ENCODE measurements around the gene MAP2.

MAP2 gene

DNA sequence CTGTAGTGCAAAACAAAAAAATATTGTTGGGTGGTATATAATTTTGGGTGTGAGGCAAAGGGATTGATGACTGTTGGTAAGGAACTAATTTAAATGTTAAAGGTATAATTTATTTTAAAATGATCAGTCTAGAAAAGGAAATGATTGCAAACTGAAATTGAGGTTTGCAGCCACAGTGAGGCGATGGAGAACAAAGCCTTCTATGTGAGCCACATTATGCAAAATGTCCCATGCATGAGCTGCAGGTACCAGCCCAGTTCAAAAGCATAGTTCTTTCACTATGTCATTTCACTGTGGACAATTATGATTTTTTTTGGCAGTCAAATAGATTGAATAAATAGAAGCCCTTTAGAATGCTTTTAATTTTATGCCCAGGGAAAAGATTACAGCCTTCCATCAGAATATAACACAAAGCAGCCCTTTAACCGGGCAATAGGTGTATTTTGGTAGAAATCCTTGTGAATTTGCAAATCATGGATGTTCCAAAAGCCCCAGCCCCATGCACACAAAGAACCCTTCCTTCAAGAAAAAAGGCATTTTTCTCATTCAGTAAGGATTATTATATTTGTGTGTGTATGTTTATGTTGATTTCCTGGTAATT lies 1.7 kb downstream of the MAP2 start:
- DNase-seq: peak; percentile 42

DNA sequence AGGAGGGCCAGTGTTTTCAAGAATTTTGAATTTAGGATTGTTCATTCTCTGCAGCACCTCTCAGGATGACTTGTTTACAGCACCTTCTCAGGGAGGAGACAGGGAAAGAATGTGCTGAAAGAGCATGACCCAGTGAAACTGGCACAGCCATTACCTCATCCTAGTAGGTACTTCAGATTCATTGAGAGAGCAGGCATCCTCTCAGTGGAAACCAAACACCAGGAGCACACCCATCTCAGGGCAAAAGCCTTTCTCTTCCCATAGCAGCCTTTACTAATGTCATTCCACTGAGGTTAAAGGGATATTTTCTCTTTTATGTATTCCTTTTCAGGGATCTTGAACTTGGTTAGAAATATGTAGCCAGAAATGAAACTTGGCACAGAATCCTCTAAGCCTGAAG lies 2.6 kb downstream of the MAP2 start:
- peak; percentile 79 for DNase-seq

DNA sequence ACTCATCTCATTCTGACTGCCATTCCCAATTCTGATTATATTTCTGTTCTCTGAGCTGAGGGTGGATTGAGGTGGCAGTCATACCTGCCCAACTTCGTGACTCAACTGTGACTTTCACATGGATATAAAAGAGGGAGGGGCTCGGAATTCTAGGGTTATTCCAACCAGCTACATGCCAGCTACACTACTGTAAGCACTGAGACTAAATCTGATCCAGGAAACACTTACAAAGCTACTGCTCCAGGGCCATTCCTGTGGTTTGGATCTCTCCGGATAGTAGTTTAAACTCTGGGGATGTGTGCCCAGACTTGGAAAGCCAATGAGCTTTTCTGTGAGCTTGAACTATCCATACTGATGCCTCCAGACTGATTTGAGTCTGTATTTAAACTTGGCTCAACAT lies 7.9 kb downstream of the MAP2 start:
- DNase-seq: no peak

DNA sequence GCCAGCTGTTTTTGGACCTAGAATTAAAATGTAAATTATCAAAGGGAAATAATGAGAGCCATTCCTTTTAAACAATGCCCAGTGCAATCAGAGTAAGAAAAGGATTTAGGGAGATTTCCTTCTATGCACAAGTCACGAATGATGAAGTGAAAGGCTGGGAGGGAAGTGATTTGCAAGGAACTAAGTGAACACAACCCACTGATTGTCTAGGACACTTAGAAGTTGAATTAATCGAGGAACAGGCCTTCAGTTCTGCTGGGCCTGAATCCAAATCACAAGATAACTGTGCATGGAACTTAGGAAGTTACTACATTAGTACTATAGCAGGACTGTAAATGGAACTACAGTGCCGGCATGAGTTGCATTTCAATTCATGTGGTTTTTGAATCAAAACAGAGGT lies 17.7 kb downstream of the MAP2 start:
- DNase-seq: no peak

DNA sequence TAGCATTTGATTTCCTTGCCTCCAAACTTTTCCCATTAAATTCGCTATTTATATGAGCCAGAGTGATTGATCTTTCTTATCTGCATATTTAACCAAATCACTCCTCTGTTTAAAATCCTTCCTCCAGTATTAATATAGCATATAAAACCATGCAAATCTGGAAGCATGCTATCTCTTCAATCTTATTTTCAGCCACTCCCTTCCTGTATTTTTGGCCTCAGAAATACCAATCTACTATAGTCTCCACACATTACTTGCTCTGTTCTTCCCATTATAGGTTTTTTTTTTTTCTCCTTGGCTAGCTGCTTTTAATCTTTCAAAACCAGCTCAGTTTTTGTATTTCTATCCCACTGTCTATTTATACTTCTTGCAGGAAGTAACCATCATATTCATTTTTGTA lies 19.1 kb downstream of the MAP2 start:
- DNase-seq: no peak

DNA sequence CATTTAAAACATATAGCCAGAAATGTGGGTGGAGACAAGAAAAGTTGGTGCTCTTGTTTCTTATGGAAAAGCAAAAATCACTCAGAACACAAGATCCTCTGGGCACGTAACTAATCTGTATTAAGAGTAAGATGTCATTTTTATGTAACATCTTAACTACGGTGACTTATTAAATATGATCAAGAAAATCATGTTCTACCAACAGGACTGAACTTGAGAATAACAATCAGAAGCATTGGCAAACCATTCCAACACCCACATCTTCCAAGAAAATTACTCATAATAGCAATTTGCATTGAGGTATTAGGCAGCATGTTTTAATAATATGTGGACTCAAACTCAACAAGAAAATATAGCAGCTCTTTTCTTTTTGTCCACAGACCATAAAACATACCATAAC lies 21.6 kb downstream of the MAP2 start:
- DNase-seq: no peak

DNA sequence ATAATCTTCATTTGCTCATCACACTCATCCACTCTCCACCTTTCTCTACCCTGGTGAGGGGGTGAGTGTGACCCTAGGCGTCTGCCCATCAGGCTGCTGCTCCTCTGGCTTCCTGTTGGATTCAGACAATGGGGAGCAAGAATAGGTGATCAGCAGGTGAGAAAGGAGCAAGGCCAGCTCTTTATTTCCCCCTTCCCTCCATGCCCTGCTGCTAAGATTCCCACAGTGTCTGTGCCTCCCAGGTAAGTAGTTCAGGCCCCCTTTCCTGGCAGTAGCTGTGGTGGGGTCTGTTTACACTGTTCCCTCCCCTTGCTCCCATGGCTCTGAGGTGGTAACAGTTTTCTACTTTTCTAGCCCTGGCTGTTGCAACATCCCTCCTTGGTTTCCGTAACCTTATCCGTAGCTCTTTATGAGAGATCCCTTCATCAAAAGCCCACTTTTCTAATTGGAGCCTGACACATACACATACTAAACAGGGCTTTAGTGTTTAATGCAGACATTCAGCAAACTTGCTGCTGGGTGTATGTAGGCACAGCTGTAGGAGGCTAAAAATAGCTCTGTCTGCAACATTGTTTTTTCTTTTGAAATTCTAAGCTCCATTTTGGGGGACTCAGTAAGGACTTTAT lies 27.5 kb downstream of the MAP2 start:
- DNase-seq: peak; percentile 39

DNA sequence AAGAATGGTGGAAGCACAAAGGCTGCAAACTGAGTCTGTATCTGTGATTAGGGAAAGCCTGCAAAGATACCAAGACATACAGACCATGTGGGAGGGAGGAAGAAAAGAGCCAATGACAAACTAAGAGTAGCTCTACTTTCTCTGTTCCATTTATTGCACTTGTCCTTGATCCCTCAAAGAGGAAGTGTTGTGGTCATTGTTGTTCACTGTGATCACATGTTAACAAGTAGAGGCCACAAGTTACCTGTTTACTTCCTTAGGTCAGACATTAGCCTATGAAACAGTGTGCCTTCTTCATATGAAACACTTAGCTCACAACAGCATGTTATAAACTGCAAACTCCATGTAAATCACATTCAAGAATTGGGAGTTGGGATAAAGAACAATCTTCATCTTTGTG lies 32.6 kb downstream of the MAP2 start:
- DNase-seq: no peak

DNA sequence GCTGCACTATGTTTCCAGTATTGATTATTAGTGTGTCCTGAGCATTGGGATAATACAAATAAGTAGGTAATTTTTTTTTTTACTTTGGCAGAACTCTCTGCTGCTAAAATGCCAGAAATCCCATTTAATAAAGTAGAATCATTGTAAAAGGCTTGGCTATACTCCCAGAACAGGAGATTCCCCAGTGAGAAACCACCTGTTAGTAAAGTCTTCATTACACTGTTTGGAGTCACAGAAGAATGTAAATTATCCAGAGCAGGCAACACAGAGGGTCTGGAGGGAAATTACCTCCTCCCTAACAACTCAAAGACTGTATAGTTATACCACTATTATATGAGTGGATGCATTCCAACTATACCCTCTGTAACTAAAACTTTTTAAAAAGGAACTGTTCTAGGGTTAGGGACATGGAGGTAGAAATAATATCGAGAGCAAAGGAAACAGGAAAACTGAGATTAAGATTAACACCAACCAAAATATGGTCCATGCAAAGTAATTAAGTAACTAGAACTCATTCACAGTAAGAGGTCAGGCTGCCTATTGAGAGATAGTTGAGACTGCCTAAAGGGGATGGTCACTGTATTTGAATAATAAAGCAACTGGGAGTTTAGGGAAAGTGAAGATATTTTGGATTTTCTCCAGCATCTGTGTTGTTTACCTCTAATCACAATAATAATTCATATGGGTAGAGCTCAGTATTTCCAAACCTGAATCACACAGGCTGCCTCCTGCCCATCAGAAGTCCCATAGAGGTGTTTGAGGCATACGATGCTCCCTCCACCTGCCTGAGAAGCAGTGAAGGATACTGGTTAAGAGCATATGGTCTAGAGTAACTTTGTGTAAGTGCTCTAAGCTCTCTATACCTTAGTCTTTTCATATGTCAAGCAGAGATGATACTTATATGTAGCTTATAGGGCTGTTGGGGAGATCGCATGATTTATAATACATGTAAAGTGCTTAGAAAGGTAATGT lies 34.4 kb downstream of the MAP2 start:
- DNase-seq: no peak

DNA sequence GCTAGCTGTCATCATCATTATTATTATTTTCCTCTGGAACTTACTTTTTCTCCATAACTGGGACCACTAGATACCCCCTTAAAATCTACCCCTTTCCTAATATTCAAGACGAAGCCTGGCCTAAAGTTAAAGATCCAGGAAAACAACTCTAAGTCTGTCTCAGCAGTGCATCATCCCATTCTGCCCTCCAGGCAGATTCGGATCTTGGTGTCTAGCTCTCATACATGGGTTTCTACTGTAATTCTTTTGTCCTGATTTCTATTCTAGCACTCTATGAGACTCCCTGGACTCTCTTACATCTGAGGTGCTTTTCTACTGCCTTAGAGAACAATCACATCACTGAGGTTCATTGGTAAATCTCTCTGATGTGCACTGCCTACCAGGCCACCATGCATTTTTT lies 35.5 kb downstream of the MAP2 start:
- DNase-seq: no peak

DNA sequence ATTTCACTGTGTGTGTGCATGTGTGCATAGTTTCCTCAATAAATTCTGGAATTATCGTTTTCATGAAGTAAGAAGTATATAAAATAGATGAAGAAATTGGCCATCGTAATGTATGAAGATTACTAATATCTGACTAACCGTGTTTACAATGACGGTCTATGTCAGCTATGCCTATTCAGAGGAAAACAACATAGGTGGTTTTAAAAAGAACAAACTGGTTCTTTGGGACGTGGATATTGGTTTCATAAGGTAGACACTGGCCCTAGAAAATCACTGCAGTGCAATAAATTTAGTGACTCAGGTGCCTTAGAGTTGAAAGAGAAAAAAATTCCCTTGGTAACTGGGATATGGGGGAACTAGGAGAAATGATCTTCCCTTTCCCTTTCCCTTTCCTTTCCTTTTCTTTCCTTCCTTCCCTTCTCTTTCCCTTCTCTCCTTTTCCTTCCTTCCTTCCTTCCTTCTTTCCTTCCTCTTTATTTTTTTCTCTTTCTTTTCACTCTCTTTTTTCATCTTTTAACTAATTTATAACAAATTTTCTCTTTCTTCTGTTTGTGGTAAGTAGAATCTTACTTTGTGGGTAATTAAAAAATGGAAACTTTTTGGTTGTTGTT lies 36.4 kb downstream of the MAP2 start:
- DNase-seq: no peak

DNA sequence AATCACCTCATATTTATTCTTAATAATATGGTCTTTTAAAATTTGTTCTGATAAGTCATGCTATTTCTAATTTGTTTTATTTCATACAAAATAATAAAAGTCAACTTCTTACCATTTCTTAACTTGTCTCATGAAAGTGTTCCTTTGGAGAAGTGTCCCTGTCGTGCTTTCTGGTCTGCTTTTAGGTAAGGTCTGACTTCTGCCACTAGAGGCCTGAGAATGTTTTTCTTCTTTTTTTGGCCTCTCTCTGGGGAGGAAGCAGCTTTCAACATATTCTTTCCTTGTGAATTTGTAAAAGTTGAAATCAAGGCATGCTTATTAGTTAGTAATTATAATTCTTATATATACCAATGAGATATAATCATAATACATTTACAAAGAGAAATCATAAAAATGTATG lies 39.4 kb downstream of the MAP2 start:
- no peak for DNase-seq

DNA sequence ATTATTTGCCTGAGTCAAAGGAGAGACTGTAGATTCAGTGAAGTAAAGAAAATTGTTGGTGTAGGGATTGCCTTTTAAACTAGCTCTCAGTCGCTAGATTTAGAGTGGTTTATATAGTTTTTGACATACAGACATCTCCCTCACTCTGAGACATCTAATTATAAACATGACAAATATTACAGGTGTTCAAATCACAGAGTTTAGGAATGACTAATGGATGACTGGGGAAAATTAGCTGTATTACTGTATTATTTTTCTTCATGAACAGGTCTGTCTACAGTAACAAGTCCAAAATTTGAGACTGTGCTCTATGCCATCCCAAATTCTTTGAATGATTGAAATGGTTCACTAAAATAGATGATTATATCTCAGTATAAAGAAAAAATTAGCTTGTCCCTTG lies 40.0 kb downstream of the MAP2 start:
- DNase-seq: no peak

DNA sequence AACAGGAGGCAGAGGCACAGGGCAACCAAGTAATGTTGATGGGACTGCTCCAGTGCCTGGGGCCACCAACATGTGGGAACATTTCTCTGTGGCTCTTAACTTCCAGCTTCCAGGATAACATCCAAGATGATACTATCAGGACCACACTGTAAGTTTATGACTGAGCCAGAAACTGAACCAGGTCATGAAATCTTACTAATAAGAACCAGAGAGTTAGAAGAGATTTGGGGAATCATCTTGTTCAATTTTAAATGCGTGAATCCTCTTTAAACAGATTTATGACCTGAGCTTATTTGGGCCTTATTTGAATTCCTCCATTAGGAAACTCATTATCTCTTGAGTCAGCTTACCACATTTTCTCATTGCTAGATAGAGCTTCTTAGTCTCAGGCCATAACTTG lies 45.0 kb downstream of the MAP2 start:
- no peak for DNase-seq

DNA sequence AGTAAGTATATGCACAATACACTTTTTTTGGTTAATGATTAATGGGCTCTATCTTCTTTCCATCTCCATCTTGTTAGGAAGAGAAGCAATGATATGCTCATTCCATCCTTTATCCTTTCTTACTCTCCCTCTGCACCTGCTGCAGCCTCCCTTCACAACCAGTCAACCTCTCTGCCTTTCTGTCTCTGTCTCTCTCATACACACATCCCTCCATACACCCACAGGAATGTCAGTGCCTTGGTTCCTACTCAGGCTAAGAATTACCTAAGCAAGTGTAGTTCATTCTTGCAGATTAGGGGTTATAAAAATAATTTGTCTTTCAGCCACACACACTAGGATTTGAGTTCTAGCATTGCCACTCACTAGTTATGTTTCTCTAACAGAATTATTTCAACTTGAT lies 45.6 kb downstream of the MAP2 start:
- DNase-seq: no peak

DNA sequence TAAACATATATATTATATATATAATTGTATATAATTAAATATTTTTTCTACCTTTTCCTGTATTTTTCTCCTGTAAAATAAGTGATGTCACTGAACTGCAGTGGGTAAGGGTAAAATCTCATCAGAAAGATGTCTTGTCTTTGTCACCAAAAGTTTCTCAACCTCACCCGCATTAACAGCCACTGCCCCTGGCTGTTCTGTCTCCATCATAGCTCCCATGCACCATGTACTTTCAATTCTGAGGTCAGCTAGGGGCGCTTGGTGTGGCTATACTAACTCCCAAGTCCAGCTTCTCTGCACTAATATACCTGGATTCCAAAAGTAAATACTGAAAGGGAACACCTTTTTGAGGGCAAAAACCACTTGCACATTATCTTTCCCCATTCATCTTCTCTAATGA lies 46.6 kb downstream of the MAP2 start:
- DNase-seq: no peak

DNA sequence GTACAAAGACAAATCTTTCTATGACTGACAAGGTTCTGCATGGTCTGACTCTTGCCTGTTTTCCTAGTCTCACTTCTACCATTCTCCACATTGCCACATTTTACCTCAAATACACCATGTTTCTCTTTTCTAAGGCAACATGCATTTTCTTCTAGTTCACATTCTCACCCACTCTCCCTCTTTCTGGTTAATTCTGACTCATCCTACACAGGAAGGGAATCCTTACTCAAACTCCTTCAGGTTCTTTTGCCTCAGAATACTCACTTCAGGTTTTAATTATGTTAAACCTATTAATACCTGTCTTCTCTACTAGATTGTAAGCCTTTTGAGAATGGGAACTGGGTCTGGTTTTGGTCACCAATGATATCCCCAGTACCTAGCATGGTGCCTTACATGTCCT lies 47.2 kb downstream of the MAP2 start:
- DNase-seq: no peak

DNA sequence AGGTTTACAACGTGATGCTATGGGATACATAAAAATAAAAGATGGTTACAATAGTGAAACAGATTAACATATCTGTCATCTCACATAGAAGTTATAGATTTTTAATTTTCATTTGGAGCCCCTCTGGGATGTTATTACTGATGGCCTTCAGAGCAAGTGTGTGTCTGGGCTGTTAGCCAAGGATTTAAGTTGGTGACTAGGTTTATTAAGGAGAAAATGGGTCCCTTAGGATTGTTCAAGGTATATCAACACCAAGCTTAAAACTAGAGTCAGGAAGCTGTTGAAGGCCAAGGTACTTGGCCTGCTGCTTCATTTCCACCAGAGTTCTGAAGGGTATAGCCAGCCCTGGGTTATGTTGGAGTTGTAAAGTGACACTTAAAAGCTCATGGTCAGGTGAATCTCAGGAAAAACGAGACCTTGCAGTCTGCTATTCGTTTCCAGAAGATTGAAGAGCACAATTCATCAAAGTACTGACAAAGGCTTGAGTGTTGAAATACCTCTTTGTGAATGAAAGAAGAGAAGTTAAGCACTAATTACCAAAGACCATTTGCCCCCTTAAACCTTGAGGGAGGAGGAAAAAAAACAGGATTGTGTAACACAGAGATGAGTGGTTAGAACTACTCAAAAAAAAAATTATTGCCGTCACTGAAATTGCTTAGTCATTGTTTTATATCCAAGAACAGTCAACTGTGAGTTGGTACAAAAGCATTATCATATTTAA lies 48.4 kb downstream of the MAP2 start:
- peak; percentile 83 for DNase-seq

DNA sequence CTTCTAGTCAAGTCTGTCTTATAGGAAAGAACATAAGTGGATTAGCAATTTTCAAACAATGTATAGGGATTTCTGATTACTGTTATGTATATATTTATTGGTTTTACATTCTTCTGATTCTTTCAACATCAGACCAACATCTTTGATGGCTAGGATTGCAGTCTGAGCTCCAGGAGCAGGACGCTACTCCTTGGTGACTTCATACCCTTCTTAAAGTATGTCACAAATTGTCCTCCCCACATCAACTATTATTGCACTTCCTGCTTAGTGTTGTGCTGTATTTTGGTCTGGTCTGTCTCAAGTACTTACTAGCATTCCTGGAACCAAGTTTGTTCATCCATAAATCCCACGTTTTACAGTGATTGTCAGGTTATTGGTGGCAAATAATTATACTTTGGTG lies 49.0 kb downstream of the MAP2 start:
- peak; percentile 58 for DNase-seq

DNA sequence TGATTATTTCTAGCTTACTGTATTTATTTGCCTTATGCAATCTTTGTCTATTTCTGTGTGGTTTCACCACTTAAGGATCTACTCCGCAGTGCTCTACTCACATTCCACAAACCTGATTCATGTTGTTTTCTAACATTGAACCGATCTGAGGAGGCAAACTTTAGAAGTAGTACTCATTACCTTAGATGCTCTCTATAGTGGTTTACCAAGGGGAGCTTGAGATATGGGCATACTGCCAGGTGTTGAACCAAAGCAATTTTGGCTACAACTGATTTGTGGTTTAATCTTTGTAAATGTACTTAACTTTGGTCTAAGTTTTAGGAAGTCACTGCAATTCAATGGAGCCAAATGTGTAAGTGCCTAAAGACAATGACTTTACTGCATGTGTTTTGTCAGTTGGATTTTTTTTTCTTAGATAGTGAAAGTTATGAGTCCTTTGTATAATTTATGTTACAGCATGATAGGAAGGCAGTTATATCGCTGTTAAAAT lies 50.1 kb downstream of the MAP2 start:
- peak; percentile 20 for DNase-seq

DNA sequence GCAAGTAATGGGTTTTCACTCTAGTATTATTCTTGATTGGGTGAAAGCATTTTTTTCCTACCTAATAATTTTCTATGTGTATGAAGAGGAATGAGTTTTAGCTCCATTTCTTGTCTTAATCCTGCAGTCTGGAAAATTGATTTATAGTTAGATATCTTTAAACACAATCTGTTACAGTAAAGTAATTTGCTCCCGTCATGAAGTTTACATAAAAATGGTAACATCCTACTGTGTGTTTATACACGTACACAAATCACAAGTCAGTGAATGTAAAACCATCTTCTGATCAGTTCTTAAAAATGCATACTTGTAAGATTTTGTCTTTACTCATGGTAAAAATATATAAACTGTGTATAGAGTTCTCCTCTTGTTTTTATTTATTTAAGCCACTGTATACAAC lies 51.1 kb downstream of the MAP2 start:
- DNase-seq: no peak

DNA sequence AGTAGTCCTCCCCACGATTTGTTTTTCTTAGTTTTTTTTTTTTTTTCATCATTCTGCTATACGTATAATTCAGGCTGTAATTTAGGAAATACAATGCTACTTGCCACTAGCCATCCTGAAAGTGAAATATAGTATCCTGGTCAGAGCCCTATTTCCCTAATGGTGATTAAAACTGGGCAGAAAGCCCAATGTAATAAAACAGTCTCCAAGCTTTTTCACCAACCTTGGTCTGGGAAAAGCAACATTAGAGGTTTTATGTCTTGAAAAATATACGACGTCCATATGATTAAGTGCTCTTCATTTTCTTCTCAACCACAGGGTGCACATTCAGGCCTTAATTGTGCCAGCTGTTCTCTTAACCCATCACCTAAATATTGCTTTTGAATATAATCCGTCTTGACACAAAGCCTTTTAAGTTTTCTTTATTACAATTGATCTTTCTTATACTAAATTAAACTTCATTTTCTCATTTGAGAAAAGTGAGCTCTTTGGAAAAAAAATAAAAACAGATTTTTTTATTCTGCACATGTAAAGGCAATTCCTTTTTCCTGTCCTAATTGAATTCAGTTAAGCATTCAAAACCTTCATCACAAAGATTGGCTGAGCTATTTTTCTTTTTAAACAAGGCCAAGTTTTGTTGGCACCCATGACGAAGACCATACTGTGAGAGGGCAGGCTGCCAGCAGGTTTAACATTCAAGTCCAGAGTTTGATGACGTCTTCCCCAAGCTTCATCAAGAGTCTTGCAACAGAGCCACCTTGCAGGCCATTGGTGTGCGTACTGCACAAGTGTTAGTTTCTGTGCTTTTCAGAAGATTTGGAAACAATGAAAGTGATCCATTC lies 52.7 kb downstream of the MAP2 start:
- peak; percentile 68 for DNase-seq

Measured in SHP77 treated with DMSO at 0.1 percent for 48 hours (cell line).